HG02938 (cell line): ENCODE results near the gene CAMTA1.

Source experiments
- ATAC-seq: cut with Tn5 transposase; IDR thresholded peaks from one replicate; pipeline ENCODE4 v1.9.1; 2021; ENCODE audit warnings: mild to moderate bottlenecking, moderate library complexity; ENCODE audit not compliant: unreplicated experiment

Gene CAMTA1

DNA sequence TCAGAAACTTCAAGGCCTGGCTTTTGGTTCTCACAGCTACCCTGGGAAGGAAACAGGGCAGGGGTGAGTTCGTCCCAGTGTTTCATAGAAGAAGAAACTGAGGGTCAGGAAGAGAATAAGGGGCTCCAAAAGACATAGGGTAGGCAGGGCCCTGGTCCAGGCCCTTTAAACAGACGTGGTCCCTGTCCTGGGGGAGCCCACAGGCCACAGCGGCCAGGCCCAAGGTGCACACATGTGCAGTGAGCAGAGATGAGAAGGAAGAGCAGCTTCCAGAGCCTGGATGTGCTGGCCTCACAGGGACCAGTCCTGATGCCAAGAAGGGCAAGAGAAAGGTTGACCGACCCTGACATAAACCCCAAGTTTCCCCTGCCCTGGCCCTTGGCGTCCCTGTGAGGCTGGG, 690.4 kb downstream of the CAMTA1 start:
- ATAC-seq: no peak

DNA sequence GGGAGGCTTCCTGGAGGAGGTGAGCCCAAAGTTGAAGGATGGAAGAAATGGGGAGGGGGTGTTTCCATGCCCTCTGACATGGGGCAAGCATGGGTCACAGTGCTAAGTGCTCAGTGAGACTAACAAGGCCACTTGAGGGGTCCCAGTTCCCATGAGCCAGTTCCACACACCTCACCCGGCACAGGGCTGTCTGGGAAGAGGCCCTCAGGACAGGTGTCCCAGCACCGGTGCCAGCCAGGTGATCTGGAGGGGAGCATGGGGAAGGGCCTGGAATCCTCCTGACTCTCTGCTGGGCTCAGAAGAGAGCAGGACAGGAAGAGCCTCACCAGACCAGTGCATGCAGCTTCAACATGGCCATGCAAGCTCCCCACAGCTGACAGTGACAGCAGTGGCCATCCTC, 691.1 kb downstream of the CAMTA1 start:
- ATAC-seq: no peak

DNA sequence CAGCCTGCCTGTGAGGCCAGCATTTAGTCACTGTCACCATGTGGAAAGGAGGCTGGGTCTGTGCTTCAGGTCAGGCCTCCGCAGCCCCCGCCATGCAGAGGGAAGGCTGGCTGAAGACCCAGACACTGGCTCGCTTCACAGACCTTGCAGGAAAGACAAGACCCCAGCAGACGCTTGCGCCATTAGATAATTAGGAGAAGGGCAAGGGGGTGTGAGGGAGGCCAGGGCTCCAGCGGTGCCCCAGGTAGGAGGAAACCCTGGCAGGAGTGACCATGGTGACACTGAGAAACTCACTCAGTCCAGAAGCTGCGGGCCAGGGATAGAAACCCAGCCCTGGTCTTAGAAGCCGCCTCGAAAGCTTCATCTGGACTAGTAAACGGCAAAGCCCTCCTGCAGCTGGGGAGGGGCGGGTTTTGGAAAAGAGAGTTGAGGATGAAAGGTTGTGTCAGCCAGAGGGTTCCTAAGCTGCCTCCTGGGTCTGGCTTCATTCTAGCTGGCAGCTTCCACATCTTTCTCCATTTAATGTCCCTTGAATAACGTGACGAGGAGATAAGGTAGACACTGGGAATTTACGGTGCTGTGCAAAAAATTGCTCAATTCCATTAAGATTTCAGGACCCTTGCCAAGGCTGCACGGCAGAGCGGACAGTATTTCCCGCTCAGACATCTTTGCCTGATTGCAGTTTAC, 691.8 kb downstream of the CAMTA1 start:
- ATAC-seq: no peak

DNA sequence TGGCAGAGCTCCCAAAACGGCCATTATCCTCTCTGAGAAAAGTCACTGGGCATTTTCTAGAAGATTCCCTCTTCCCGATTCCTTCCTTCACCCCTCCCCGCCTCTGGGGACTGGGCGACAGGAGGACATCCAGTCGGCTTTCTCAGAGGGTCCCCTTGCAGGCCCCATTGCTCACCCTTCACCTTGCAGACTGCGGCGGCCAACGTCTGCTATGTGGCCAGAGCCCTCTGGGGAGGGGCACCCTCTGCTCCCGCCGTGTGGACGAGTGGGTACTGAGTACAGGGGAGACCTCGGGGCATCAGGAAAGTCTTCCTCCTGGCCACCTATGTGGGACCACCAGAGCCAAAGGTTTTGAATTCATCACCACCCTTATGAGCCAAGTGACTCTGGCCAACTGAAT, 692.3 kb downstream of the CAMTA1 start:
- no peak for ATAC-seq

DNA sequence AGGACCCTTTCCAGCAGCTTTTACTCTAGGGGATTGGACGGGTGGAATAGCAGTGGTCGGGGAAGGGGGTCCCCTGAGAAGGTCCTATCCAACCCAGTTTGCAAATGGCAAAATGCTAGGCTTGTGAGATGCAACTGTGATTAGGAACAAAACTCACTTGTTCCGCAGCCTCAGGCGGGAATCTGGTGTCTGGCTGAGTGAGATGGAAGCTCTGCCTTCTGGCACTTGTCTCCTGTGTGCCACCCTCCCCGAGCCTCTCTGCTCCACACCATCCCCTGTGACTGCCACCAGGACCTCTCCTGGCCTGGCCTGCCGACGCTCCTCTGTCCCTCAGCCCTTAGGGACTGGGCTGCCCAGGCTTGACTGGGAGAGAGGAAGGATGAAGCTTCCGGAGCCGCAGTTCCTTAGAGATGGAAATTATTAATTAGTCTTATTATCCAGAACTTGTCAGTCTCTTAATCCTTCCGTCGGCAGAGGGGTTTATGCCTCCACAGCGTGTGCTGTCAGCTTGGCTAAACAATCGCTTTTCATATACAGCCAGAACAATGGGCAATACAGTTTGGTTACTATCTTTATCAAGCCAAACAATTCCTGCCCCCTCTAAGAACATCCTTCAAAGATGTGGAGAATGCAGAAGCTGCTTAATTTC, 693.0 kb downstream of the CAMTA1 start:
- ATAC-seq: no peak

DNA sequence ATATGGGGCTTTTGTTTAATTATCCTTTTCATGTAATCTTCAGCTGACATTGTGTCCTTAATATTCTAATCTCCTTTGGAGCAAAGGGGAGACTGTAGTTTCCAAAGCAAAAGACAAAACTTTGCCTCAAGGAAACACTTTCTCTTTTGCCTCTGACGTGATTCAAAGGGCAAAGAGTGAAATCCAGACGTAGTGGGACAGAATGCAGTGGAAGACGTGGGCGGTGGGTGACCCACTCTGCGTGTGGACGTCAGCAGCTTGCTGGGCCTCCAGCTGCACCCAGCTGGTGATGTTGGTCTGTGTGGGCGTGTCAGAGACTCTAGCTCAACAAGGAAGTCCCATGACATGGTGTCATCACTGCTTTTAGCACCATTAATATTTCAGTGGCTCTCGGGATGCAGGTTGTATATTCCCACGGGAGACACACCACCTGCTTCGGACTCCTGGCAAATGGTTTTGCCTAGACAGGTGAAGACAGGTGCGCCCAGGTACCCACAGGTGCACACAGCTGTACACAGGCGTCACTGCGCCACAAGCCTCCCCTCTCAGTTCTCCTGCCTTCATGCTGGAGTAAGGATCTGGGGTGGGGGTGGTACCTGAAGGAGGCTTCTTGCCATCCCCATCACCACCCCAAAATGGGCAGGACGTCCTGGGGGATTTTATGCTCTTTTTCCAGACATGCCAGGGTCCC, 693.7 kb downstream of the CAMTA1 start:
- ATAC-seq: no peak

DNA sequence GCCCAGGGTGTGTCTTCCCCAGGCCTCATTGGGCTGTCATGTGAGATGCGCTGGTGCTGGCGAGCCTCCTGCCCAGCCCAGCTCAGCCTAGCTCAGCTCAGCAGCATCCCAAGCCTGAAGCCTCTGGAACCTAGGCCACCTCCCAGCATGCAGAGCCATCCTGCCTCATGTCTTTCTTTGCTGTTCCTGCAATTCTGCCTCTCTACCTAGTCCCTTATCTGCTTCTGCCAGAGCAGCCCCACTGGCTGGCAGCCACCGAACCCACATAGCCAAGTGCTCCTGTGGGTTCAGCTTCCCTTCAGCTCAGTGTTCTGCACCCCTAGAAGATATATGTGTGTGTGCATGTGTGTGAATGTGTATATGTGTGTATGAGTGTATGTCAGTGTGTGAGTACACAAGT, 694.3 kb downstream of the CAMTA1 start:
- ATAC-seq: no peak

DNA sequence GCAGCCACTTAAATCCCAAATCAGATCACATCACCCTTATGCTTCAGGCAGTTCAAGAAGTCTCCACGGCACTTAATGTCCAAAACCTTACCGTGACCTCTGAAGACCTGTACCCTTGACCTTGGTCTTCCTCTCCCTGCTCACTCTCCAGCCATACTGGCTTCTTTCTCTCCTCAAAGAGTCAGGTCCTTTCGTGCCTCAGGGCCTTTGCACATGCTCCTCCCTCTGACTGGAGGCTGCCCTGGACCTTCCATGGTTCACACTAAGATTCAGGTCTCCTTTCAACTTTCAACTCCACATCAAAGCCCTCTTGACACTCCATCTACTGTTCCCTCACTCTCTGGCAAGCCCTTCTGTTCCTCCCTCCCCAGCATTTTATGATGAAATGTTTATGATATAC, 695.9 kb downstream of the CAMTA1 start:
- ATAC-seq: no peak

DNA sequence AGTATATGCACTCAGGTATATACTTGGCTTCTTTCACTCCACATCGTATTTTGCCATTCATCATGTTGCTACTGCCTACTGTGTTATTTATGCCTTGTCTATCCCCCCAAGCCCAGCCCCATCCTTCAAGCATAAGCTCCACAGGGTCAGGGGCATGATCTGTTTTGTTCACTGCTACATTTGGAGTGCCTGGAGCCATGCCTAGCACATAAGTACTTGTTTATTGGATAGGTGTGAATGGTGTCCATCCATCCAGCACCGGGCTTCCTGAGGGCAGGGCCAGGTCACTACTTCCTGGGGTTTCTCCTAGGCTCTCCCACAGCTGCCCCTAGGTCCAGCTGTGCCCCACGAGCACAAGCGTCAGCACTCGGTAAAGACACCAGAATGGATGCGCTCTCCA, 696.8 kb downstream of the CAMTA1 start:
- ATAC-seq: no peak

DNA sequence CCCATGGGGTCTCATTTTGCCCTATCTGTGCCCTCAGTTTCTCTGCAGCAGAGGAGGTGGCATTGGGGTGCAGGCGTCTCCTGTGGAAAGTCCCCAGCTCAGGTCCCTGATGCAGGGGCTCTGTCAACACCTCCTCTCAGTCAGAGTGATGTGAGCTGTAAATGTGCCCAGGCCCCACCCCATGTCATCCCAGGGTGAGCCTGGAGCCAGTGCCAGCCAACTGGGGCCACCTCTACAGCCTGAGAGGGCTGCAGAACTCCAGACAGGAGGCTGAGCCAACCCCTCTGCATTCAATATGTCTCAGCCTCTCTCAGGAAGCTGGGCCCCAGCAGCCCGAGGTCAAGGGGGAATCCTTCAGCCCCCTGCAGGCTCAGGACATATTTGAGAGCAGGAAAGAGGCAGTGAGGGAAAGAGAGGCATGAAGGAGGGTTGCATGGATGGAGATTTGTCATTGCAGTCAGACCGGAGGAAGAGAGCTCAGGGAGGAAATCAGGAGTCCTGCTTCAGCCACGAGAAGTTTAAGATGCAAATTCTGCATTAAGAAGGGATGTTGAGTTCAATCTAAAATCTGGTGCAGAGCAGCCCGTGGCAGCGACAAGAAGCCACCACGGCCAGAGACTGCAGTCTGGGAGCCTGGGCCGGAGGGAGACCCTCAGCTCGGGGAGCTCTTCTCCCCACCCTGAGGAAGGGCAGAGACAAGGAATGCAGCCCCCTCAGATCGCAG, 697.7 kb downstream of the CAMTA1 start:
- no peak for ATAC-seq

DNA sequence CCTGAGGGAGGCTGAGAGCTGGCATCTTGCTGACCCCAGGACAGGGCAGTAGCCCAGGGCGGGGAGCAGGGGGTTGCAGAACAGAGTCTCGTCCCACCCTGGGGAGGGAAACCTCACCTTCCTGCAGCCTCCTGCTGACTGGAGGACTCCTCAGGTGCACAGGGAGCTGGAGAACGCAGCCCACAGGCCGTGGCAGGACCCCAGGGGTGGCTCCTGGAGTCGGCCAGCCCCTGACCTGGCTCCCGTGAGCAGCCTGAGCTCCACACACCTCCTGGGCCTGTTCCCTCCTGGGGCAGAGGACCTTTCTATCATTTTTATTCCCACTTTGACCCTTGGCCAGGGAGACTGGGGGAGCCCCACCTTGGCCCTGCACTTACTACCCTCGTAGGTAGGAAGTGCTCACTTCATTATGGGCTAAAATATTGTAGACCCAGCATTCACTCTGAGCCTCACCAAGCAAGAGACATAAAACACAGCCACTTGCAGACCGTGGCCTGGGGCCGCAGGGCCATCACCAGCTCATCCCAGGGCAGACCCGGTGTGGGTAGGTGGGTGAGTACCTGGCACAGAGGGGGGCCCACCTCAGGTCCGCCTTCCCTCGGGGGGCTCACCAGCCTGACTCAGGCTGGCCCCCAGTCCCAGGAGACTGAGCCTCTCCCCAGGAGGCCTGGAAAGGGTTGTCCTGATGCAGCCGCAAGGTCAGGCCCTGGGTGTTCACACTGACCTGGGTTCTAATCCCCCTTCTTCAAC, 698.6 kb downstream of the CAMTA1 start:
- ATAC-seq: no peak

DNA sequence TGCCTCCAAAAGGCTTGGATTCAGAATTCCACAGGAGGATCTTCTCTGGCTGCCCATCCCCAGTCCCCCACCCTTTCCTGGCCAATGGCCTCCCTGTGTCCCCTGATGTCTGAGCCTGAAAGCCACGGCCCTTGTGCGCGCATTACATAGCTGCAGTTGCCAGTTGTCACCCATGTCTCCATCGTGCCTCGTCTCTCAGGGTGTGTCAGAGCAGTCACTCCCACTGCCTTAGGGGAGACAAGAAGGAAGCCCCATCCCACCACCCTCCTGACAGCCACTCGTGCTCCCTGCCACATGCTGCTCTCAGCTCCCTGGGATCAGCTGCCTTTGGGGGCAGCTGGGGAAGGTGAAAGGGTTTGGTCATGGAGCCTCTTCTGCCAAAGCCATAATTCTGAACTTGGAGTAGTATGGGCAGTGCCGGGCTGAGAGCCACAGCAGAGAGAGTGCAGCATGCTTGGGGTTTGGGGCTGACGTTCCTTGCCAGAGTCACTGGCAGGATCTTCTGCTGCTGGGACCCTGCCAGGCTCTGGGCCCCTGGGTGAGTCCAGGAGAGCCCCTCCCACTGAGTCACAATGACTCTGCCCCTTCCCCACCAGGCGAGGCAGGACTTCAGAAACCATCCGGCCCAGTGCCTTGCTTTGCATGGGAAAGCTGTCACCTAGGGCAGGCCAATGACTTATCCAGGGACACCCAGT, 700.0 kb downstream of the CAMTA1 start:
- no peak for ATAC-seq

DNA sequence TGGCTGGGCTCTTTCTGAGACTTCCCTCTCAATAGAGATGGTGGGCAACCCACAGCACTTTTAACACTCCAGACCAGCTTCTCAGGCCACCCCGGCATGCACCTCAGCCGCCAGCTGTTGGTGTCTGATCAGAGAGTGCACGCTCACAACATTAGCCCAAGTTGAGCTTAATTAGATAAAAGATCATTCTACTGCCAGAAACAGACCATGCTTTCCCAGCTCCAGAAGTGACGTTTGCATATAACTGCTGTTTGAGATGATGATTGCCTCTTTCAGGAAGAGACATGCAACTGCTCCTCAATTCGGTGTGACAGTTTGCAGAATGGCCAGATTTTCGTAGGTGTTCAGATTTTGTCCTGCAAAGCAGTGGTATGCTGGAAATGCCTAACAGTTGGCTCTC, 700.6 kb downstream of the CAMTA1 start:
- no peak for ATAC-seq

DNA sequence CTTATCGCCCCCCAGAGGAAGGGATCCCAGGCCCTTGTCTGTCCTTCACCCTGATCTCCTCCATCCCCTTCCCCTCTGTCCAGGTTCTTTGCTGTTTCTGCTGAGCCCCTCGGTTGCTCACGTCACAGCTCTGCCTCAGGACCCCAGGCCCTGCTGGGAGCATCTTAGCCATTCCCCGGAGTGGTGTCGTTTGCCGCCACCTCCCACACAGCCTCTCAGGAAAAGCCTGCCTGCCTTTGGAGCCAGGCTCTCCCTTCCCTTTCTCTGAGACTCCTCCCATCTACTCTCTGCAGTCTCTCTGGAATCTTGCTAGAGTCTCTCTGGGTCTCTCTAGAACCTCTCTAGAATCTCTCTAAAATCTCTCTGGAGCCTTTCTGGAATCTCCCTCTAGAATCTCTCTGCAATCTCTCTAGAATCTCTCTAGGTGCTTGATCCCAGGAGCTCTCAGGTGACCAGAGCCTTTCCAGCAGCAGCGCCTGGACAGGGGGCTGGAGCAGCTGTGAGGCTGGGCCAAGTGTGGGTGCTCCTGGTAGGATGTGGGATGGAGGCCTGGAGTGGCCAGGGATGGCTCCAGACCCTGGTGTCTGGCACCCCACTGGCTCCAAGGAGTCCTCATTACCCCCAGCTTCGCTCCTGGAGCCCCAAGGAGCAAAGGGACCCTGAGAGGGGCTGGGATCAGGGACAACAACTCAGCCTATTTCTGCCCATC, 702.7 kb downstream of the CAMTA1 start:
- no peak for ATAC-seq

DNA sequence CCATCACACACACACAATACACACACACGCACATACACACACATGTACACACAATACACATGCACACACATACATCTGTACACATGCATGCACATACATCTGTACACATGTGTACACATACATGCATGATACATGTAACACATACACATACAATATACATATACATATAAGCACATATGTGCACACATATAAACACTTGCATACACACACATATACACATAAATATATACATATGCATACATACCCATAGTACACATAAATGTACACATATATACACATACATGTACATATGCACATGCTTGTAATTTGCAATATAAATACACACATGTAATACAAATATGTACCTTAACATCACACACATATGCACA, 703.2 kb downstream of the CAMTA1 start:
- no peak for ATAC-seq

DNA sequence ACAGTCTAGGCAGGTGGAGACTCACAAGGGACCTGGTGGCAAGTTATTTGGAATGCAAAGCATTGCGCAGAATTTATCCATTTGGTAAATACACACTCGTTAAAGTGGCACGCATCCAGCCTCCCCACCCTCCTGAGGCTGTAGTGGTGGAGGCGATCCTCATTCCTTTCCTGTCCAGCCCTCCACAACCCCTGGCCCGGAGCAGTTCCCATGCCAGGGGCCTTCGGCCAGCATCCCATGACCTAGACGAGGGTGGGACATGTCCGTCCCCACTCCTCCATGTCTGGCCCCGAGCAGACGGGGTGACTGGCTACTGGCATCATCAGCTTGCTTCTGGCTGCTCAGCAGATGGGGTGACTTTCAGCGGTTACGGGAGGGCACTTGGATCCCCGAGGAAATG, 704.3 kb downstream of the CAMTA1 start:
- ATAC-seq: no peak

DNA sequence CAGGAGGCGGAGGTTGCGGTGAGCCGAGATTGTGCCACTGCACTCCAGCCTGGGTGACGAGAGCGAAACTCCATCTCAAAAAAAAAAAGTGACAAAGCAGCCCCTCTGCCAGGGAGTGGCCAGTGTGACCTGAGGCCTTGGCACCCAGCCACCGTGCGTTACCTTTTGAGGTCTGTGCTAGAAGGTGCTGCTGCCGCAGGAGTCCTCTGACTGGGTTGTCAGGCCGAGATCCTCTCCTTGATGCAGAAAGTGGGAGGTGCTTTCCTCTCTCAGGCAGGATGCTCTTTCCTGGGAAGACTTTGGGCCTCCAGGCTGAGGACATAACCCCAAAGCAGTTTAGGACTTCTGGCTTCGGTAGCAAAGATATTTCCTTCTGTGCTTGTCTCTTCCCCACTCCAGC, 705.3 kb downstream of the CAMTA1 start:
- no peak for ATAC-seq

DNA sequence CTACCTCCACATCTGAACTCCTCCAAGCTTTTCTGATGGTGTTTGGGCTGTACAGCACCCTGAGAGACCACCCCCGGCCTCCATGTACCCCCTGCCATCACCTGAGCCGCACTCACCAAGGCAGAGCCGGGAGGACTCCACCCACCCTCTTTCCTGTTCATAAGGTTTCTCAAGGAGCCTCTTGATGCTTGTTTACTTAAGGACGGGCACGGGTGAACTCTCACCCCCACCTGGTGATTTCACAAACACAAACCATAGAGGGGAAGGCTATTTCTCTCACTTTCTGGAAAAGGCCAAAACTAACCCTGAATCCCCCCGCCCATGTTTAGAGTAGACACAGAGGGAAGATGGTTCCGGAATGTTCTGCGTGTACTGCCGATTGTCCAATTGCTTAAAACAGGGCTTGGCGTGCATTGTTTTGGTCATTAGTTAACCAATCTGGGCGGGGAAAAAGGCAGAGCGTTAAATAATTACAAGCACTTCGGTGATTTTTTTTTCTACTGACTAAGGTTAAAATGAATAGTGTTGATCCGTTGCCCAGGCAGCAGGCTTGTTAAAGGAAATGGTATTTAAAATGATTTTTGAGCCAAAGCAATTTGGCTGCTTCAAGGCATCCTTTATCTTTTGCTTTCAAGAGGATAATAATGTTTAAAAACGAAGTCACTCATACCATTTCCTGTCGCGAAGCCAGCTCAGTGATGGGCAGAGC, 706.0 kb downstream of the CAMTA1 start:
- ATAC-seq: no peak

DNA sequence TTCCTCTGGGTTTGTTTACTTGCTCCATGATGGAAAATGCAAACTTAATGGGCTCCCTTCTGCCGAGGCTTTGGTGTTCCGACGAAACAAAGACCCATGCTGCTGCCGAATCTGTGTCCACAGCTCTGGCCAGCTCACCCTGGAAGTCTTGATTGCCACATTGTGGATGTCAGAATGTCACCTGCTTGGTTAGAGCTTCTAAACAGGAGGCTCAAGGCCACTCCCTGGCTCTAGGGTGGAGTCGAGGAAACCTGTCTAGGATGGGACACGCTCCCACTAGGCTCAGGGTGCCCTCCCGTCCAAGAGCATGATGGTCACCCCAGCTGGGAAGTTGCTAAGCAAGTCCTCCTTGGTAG, 706.5 kb downstream of the CAMTA1 start:
- no peak for ATAC-seq
